WTC11 (cell line): ENCODE results near the gene NANOGP8. TPM values are rescaled to one million over a fixed set of nuclear protein-coding genes. Genes with fewer than 3 reads are reported as not detected.

Experiments used
- ATAC-seq: fragments of 200-7000 bp; cut with Tn5 transposase; 2 replicates; pipeline ENCODE4 v1.10.0; 2021; ENCODE audit warnings: mild to moderate bottlenecking, moderate library complexity
- CTCF ChIA-PET: fragments of 300-600 bp; sonication (Branson Sonifier 250); formaldehyde crosslinking; loops from one replicate; lab custom pipeline; 2021; ENCODE audit warnings: antibody characterized with exemption; lab: Charles Lee
- POLR2A ChIA-PET: fragments of 350-600 bp; sonication (Branson Sonifier 250); formaldehyde crosslinking; loops from one replicate; lab custom pipeline; 2021; ENCODE audit warnings: antibody characterized with exemption; lab: Charles Lee
- DNase-seq: peaks from one replicate; pipeline ENCODE4 v3.0.0; 2021; ENCODE audit warnings: low spot score
- H3K27ac Mint-ChIP-seq: 2 replicates; pipeline ENCODE4 v1.8.0; 2021; ENCODE audit warnings: mixed read lengths
- H3K27me3 Mint-ChIP-seq: 2 replicates; pipeline ENCODE4 v1.8.0; 2021; ENCODE audit warnings: low read depth, mild to moderate bottlenecking, moderate library complexity, mixed read lengths
- H3K36me3 Mint-ChIP-seq: 2 replicates; pipeline ENCODE4 v1.8.0; 2021; ENCODE audit warnings: mixed read lengths
- H3K4me1 Mint-ChIP-seq: 2 replicates; pipeline ENCODE4 v1.8.0; 2022; ENCODE audit warnings: mixed read lengths
- H3K4me3 Mint-ChIP-seq: 2 replicates; pipeline ENCODE4 v1.8.0; 2021; ENCODE audit warnings: mild to moderate bottlenecking, moderate library complexity, mixed read lengths
- H3K9me3 Mint-ChIP-seq: 2 replicates; pipeline ENCODE4 v1.8.0; 2021; ENCODE audit warnings: mixed read lengths
- AR ChIP-seq: fragments of 250-450 bp; sonication (Bioruptor Pico); IDR thresholded peaks from 2 replicates; pipeline ENCODE4 v1.9.0; 2021; ENCODE audit warnings: mild to moderate bottlenecking
- ATF6 ChIP-seq: sonication (generic); formaldehyde crosslinking; IDR thresholded peaks from 2 replicates; pipeline ENCODE4 v1.8.1; 2023; ENCODE audit warnings: mild to moderate bottlenecking, missing genetic modification reagents
- CBFB ChIP-seq: sonication (generic); formaldehyde crosslinking; IDR thresholded peaks from 2 replicates; pipeline ENCODE4 v1.8.1; 2022; ENCODE audit warnings: mild to moderate bottlenecking, low read depth, missing genetic modification reagents
- E2F1 ChIP-seq: sonication (generic); formaldehyde crosslinking; IDR thresholded peaks from 2 replicates; pipeline ENCODE4 v1.8.0; 2022; ENCODE audit warnings: mild to moderate bottlenecking, missing genetic modification reagents
- EMX1 ChIP-seq: fragments of 250-450 bp; sonication (Bioruptor Pico); IDR thresholded peaks from 2 replicates; pipeline ENCODE4 v1.8.0; 2021; ENCODE audit warnings: mild to moderate bottlenecking
- ESRRA ChIP-seq: sonication (generic); formaldehyde crosslinking; IDR thresholded peaks from 2 replicates; pipeline ENCODE4 v1.8.1; 2022; ENCODE audit warnings: mild to moderate bottlenecking, missing genetic modification reagents, borderline replicate concordance
- FOXJ3 ChIP-seq: sonication (generic); formaldehyde crosslinking; IDR thresholded peaks from 2 replicates; pipeline ENCODE4 v1.9.0; 2021; ENCODE audit warnings: missing genetic modification reagents, mild to moderate bottlenecking, borderline replicate concordance
- FOXP1 ChIP-seq: sonication (generic); formaldehyde crosslinking; IDR thresholded peaks from 2 replicates; pipeline ENCODE4 v1.8.0; 2022; ENCODE audit warnings: missing genetic modification reagents, mild to moderate bottlenecking, moderate library complexity, borderline replicate concordance
- NR1H2 ChIP-seq: sonication (generic); formaldehyde crosslinking; IDR thresholded peaks from 2 replicates; pipeline ENCODE4 v1.9.0; 2021; ENCODE audit warnings: mild to moderate bottlenecking, moderate library complexity, missing genetic modification reagents
- OVOL2 ChIP-seq: fragments of 250-450 bp; sonication (Bioruptor Pico); IDR thresholded peaks from 2 replicates; pipeline ENCODE4 v1.9.0; 2021; ENCODE audit warnings: mild to moderate bottlenecking, borderline replicate concordance
- PRDM15 ChIP-seq: sonication (generic); formaldehyde crosslinking; IDR thresholded peaks from 2 replicates; pipeline ENCODE4 v1.8.0; 2022; ENCODE audit warnings: missing genetic modification reagents
- PRRX2 ChIP-seq: fragments of 250-450 bp; sonication (Bioruptor Pico); IDR thresholded peaks from 2 replicates; pipeline ENCODE4 v1.8.0; 2021; ENCODE audit warnings: mild to moderate bottlenecking
- RORB ChIP-seq: fragments of 250-450 bp; sonication (Bioruptor Pico); IDR thresholded peaks from 2 replicates; pipeline ENCODE4 v1.9.0; 2021; ENCODE audit warnings: mild to moderate bottlenecking
- SOX15 ChIP-seq: fragments of 250-450 bp; sonication (Bioruptor Pico); IDR thresholded peaks from 2 replicates; pipeline ENCODE4 v1.9.0; 2021; ENCODE audit warnings: mild to moderate bottlenecking
- TEAD4 ChIP-seq: sonication (generic); formaldehyde crosslinking; IDR thresholded peaks from 2 replicates; pipeline ENCODE4 v1.8.0; 2022; ENCODE audit warnings: mild to moderate bottlenecking, missing genetic modification reagents
- ZNF121 ChIP-seq: sonication (generic); formaldehyde crosslinking; IDR thresholded peaks from 2 replicates; pipeline ENCODE4 v1.8.0; 2023; ENCODE audit warnings: missing genetic modification reagents
- ZNF138 ChIP-seq: sonication (generic); formaldehyde crosslinking; conservative IDR thresholded peaks from 2 replicates; pipeline ENCODE4 v1.8.1; 2022; ENCODE audit warnings: mild to moderate bottlenecking, moderate library complexity, missing genetic modification reagents
- ZNF263 ChIP-seq: sonication (generic); formaldehyde crosslinking; IDR thresholded peaks from 2 replicates; pipeline ENCODE4 v1.8.1; 2022; ENCODE audit warnings: low read depth, mild to moderate bottlenecking, moderate library complexity, missing genetic modification reagents
- ZNF423 ChIP-seq: fragments of 250-450 bp; sonication (Bioruptor Pico); IDR thresholded peaks from 2 replicates; pipeline ENCODE4 v2.1.2; 2022; ENCODE audit warnings: mild to moderate bottlenecking, moderate library complexity
- ZNF532 ChIP-seq: fragments of 250-450 bp; sonication (Bioruptor Pico); IDR thresholded peaks from 2 replicates; pipeline ENCODE4 v1.9.0; 2021; ENCODE audit warnings: mild to moderate bottlenecking, borderline replicate concordance
- total RNA-seq: library from RNA; stranded (reverse); gene quantifications from 3 replicates; pipeline ENCODE4 v1.2.3, GENCODE V29; 2021

Gene NANOGP8
- total RNA-seq, 1 experiment from 2014 or later = 2.1 TPM

GRCh38 chr15:35111861-35112260 lies 26.8 kb upstream of the NANOGP8 start:
- Mint-ChIP-seq H3K9me3 (peaks cover 5% of the 10 kb centered on the region), H3K27me3 (no peaks in the 10 kb centered on the region), H3K36me3 (no peaks in the 10 kb centered on the region), H3K4me1 (peaks cover 16% of the 10 kb centered on the region), H3K27ac (0 out of 2 replicates have a peak overlapping the region, but pooled peaks have one; percentile 5), H3K4me3 (no peak overlapping the region)
- no peak for ATAC-seq
- no peak for DNase-seq
- TF ChIP-seq ZNF532 (CRISPR knock-in tag) = no peak
- no peak for TF ChIP-seq CBFB (CRISPR knock-in tag)
- TF ChIP-seq TEAD4 = no peak
- TF ChIP-seq ATF6 (CRISPR knock-in tag) = no peak
- no peak for TF ChIP-seq EMX1 (CRISPR knock-in tag)
- TF ChIP-seq AR (CRISPR knock-in tag) = no peak
- no peak for TF ChIP-seq PRRX2
- TF ChIP-seq OVOL2 (CRISPR knock-in tag) = no peak
- no peak for TF ChIP-seq ESRRA (CRISPR knock-in tag)
- TF ChIP-seq PRDM15 (CRISPR knock-in tag) = no peak
- TF ChIP-seq ZNF423 (CRISPR knock-in tag) = no peak
- no peak for TF ChIP-seq ZNF121 (CRISPR knock-in tag)
- TF ChIP-seq SOX15 (CRISPR knock-in tag) = no peak
- no peak for TF ChIP-seq NR1H2 (CRISPR knock-in tag)
- no peak for TF ChIP-seq FOXP1
- TF ChIP-seq FOXJ3 (CRISPR knock-in tag) = no peak
- TF ChIP-seq ZNF263 = no peak
- no peak for TF ChIP-seq ZNF138 (CRISPR knock-in tag)
- TF ChIP-seq RORB = no peak
- TF ChIP-seq E2F1 = no peak
- ChIA-PET CTCF (no interaction called here), POLR2A (no interaction called here)
